ENCODE measurements around the gene NXPH4. TPM values are rescaled to one million over a fixed set of nuclear protein-coding genes. Genes with fewer than 3 reads are reported as not detected.

NXPH4 gene
- total and polyA plus RNA-seq, 10 of the 15 experiments (the other 5 are each of a cell fraction or from before 2014, with no cell fraction given): 0.03 to 0.26 TPM; not detected in 8

DNA sequence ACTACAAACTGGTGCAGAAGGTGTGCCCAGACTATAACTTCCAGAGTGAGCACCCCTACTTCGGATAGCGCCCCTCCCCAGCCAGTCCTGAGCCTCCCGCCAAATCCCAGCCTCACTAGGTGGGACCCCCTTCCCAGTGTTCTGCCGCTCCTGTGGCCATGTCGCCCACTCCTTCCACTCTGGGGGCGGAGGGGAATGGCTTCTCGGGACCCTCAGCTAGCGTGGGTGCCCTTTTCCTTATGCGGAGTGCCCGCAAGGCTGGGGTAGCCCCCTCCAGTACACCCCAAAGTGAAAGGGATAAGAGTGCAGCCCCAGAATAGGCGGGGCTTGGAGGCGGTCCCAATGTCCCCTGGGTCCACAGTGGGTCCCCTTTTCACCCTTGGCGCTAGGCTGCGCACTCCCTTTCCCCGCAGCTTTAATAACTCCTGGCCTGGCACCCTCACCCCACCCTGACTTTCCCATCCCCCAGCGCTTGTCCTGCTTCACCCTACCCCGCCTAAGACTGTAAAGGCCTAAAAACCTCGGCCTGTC is 9.2 kb downstream of the NXPH4 start (continued):
- TF ChIP-seq, protein P1, sequence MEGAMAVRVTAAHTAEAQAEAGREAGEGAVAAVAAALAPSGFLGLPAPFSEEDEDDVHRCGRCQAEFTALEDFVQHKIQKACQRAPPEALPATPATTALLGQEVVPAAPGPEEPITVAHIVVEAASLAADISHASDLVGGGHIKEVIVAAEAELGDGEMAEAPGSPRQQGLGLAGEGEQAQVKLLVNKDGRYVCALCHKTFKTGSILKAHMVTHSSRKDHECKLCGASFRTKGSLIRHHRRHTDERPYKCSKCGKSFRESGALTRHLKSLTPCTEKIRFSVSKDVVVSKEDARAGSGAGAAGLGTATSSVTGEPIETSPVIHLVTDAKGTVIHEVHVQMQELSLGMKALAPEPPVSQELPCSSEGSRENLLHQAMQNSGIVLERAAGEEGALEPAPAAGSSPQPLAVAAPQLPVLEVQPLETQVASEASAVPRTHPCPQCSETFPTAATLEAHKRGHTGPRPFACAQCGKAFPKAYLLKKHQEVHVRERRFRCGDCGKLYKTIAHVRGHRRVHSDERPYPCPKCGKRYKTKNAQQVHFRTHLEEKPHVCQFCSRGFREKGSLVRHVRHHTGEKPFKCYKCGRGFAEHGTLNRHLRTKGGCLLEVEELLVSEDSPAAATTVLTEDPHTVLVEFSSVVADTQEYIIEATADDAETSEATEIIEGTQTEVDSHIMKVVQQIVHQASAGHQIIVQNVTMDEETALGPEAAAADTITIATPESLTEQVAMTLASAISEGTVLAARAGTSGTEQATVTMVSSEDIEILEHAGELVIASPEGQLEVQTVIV (IDR thresholded peaks at IDR 0.05; ENCODE audit: borderline replicate concordance, partially characterized antibody): no peak
- no peak for TF ChIP-seq NBN (IDR thresholded peaks at IDR 0.05)

DNA sequence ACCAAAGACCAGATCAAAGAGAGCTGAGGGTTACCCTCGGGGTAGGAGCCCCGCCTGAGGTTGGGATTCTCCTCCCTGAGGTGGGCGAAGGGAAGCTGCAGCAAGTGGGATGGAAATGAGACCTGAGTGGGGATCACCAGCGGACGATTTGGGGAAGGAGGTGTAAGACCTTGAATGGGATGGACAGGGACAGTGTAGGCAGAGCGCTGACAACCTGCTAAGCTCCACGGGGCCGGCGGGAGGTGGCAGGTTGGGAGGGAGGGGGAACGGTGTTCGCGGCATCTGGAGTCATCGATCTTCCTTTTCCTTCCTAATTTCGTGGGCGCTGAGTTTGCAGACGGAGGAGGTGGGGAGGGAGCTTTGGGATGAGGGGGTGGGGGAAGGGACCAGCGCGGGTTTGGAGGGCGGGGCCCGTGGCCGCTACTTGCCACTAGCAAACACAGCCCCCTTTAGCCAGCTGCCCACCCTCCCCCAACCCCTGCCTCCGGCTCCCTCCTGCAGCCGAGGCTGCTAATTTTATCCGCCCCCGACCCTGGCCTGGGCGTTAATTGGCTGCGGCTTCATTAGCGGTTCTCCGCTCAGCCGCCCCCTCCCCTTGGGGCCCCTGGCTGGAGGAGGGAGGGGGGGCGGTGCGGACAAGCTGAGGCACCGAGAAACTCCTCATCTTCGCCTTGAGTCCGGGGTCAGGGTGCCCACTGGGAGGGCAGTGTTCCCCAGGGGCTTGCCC is 10.2 kb downstream of the NXPH4 start:
- ATAC-seq (no peak), DNase-seq (ENCODE audit: low read depth, low spot score) (no peak), FAIRE-seq (no peak)
- intact Hi-C loops (cut with micrococcal nuclease; ENCODE audit: unreplicated experiment): no loop called here
- Histone ChIP-seq H3K9me3 (replicated peaks; ENCODE audit: control insufficient read depth, insufficient read depth, low read length) (no peaks in the 10 kb centered on the region), H3K4me1 (ENCODE audit: control insufficient read depth, insufficient read depth, low read length) (peaks cover 31% of the 10 kb centered on the region), H3K79me2 (ENCODE audit: control insufficient read depth, insufficient read depth, low read length) (peaks cover 22% of the 10 kb centered on the region), H3K4me2 (ENCODE audit: control insufficient read depth, insufficient read depth) (peak overlapping the region; percentile 56), H4K20me1 (ENCODE audit: control insufficient read depth, insufficient read depth) (no peaks in the 10 kb centered on the region), H3K27me3 (replicated peaks in 1 of 2; ENCODE audit: control insufficient read depth in 2 of 2, insufficient read depth in 2 of 2, low read length in 1 of 2) (peaks cover 5 to 8% of the 10 kb centered on the region in 2 experiments; a peak in 3 of 4 replicates), H3K27ac (ENCODE audit: control insufficient read depth, insufficient read depth) (no peak overlapping the region), H3K9ac (ENCODE audit: control insufficient read depth, insufficient read depth, low read length) (0 out of 2 replicates have a peak overlapping the region, but pooled peaks have one; percentile 8), H2AFZ (ENCODE audit: control insufficient read depth, low read depth, low read length) (peak overlapping the region; percentile 81), H3K36me3 (ENCODE audit: control insufficient read depth in 2 of 2, insufficient read depth in 2 of 2, low read length in 1 of 2) (peaks cover 2 to 6% of the 10 kb centered on the region in 2 experiments), H3K4me3 (no peak overlapping the region)
- 26% methylated on average over 17 of the region's 35 CpGs for WGBS (ENCODE audit: insufficient coverage, insufficient replicate concordance, low lambda C conversion rate, missing lambda C conversion rate)
- in situ Hi-C loops (cut with MboI): no loop called here
- no TSS peak for BruUV-seq (replicated peaks)
- SMC1A ChIA-PET (ENCODE audit: uncharacterized antibody, unreplicated experiment): interaction anchor here (1.3 kb wide), 1 partner anchor 17 kb away, joined by 4 read pairs; no protein-coding TSS in a partner anchor
- CTCF ChIA-PET: interaction anchor here (0.8 to 7.8 kb wide), 10 partner anchors 9 to 469 kb away, joined by 3 to 202 read pairs (median 5); partner anchors contain the start of genes INHBE and NXPH4
- RAD21 ChIA-PET (ENCODE audit: unreplicated experiment): interaction anchor here (0.6 to 2.0 kb wide), 7 partner anchors 11 to 227 kb away, joined by 3 to 12 read pairs (median 6); partner anchors contain the start of gene STAT6
- POLR2A ChIA-PET: interaction anchor here (0.7 to 1.3 kb wide), 5 partner anchors 9 to 148 kb away, joined by 3 to 5 read pairs (median 5); partner anchors contain the start of gene NEMP1
- TF ChIP-seq RFX5 (IDR thresholded peaks at IDR 0.05; ENCODE audit: low read depth, low read length) (no peak), GATAD2B (conservative IDR thresholded peaks at IDR 0.05; ENCODE audit: low read depth) (no peak), KDM1A (IDR thresholded peaks at IDR 0.05; ENCODE audit: borderline replicate concordance) (no peak), EGR1 (IDR thresholded peaks at IDR 0.05; ENCODE audit: borderline replicate concordance in 1 of 2, low read depth in 2 of 2, low read length in 2 of 2) (peak in 1 of 2 experiments; percentile 61; a peak in 2 of 3 replicates), CHD4 (IDR thresholded peaks at IDR 0.05) (no peak), NRF1 (conservative IDR thresholded peaks at IDR 0.05; ENCODE audit: low read depth, low read length) (no peak), DPF2 (IDR thresholded peaks at IDR 0.05) (no peak), TCF3 (IDR thresholded peaks at IDR 0.05; ENCODE audit: borderline replicate concordance, insufficient read depth, low read depth, low read length) (no peak), MEF2B (IDR thresholded peaks at IDR 0.05; ENCODE audit: partially characterized antibody, poor library complexity, severe bottlenecking) (peak; percentile 34)
- TF ChIP-seq, protein P2, sequence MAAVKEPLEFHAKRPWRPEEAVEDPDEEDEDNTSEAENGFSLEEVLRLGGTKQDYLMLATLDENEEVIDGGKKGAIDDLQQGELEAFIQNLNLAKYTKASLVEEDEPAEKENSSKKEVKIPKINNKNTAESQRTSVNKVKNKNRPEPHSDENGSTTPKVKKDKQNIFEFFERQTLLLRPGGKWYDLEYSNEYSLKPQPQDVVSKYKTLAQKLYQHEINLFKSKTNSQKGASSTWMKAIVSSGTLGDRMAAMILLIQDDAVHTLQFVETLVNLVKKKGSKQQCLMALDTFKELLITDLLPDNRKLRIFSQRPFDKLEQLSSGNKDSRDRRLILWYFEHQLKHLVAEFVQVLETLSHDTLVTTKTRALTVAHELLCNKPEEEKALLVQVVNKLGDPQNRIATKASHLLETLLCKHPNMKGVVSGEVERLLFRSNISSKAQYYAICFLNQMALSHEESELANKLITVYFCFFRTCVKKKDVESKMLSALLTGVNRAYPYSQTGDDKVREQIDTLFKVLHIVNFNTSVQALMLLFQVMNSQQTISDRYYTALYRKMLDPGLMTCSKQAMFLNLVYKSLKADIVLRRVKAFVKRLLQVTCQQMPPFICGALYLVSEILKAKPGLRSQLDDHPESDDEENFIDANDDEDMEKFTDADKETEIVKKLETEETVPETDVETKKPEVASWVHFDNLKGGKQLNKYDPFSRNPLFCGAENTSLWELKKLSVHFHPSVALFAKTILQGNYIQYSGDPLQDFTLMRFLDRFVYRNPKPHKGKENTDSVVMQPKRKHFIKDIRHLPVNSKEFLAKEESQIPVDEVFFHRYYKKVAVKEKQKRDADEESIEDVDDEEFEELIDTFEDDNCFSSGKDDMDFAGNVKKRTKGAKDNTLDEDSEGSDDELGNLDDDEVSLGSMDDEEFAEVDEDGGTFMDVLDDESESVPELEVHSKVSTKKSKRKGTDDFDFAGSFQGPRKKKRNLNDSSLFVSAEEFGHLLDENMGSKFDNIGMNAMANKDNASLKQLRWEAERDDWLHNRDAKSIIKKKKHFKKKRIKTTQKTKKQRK (IDR thresholded peaks at IDR 0.05; ENCODE audit: low read depth, low read length): no peak
